NOMO-1 treated with DMSO at 0.1 percent for 48 hours (cell line): ENCODE measurements around the gene TRIM36.

Experiments
- DNase-seq: peaks from one replicate; lab custom pipeline; 2025; ENCODE audit not compliant: unreplicated experiment; lab: John Stamatoyannopoulos, UW

The TRIM36 gene

DNA sequence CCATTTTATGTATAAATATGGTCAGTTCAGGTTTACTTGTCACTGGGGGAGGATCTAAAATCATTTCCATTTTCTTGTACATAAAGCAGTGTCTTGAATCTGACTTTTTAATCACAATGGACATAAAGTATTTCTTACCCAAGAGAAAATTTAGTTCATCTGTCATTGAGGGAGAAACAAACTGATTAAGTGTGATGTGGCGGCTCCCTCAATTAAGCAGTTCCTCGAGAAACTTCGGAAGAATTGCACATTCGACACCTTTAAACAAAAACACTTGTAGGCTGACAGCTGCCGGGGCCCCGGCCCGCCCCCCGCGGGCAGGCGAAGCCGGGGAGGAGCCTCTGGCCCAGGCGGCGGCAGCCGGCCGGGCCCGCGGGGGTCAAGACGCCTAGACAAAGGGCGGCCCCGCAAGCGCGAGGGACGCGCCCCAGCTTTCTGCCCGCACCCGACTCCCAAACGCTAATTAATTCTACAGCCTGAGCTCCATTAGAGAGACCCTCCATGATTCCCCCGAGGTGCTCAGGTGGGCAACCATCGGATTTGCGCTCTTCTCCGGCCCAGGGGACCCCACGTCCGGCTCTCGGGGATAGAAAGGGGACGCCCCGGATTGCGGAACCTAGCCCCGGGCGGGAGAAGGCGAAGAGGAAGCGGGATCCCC, 750 bp downstream of the TRIM36 start:
- DNase-seq: peak; percentile 40

GRCh38 chr5:115166744-115167393, 2.8 kb downstream of the TRIM36 start:
- DNase-seq: no peak

GRCh38 chr5:115165790-115166189, 3.9 kb downstream of the TRIM36 start:
- no peak for DNase-seq

GRCh38 chr5:115160975-115161475, 8.7 kb downstream of the TRIM36 start:
- no peak for DNase-seq

GRCh38 chr5:115151208-115151805, 18.4 kb downstream of the TRIM36 start:
- DNase-seq: no peak

DNA sequence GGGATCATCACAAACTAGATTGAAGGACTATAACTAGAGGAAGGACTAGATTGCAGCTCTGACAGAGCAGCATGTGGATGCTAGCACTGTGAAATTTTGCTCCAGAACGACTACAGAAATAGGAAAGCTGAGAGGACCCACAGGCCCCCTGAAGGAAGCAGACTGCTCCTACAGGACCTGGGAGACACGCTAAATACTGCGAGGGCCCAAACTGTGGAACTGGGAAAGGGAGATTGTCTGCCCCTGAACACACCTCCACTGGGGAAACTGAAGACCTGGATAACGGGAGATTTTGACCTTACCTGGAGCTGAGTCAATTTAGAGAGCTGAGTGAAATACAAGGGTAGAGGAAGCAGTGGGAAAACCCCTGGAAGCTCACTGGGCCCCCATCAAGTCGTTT, 19.2 kb downstream of the TRIM36 start:
- DNase-seq: no peak

DNA sequence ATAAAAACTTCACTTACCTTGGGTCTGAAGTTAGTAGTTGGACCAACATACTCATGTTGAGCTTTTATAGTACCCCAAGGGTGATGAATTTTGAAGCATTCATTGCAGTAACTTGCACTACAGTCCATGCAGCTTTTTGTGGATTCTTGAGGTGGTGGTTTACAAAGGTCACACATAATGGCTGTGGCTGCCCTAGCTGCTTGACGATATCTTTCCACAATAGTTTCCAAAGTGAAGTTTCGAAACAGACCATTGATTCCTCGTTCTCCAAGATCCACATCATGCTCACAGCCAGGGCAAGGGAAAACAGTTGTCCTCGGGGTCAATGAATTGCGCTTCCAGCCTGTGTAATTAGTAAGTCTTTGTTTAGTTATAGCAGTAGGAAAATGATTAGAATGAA, 22.7 kb downstream of the TRIM36 start:
- no peak for DNase-seq

GRCh38 chr5:115136294-115136693, 33.4 kb downstream of the TRIM36 start:
- no peak for DNase-seq

GRCh38 chr5:115132465-115132864, 37.2 kb downstream of the TRIM36 start:
- peak; percentile 50 for DNase-seq

DNA sequence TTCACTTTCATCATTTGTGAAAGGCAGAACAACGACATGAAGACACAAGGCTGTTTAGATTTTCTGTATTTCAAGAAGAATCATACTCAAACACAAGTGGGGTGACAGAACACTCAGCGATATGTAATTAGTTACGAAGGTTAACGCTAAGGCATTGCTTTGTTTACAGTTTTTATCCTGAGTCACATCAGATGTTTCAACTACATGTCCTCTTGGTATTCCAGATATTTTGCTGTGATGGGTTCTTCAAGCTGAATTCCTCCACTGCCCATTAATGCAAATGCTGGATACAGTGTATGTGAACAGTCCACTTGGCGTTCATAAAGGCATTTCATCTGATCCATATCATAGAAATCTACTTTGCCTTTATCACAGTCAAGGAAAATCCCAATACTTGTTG, 43.4 kb downstream of the TRIM36 start:
- no peak for DNase-seq

- DNase-seq: peak; percentile 24
Observed at GRCh38 chr5:115124741-115125140, 45.0 kb downstream of the TRIM36 start.

GRCh38 chr5:115116001-115116400, 53.7 kb downstream of the TRIM36 start:
- DNase-seq: no peak

GRCh38 chr5:115109840-115110239, 59.9 kb downstream of the TRIM36 start:
- no peak for DNase-seq

- DNase-seq: no peak
Observed at GRCh38 chr5:115109356-115109755, 60.4 kb downstream of the TRIM36 start.

DNA sequence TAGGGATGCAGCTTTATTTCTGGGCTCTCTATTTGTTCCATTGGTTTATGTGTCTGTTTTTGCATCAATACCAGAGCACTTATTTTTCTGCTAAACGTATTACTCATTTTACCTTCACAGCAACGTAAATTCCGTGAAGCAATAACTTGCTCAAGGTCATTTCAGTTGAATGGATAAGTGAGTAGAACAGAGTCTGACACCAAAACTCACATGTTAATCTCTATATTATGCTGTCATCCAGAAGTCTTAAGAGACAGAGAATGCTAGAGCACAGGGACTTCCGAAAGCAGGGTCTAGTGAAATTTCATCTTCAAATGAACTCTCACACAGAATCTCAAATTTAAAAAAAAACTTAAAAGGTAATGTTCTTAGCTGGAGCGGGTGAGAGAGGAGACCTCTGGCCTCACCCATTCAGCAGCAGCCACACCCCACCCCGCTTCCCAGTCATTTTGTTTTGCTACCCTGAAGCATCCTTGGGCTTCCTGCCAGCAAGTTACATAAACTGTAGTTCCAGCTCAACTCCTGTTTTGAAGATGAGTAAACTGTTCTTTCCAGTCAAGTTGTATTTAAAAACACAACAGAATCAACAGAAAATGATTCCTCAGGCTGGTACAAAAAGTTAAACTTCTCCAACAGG, 69.3 kb downstream of the TRIM36 start:
- DNase-seq: no peak

- peak; percentile 46 for DNase-seq
Observed at GRCh38 chr5:115098041-115098702, 71.5 kb downstream of the TRIM36 start.

DNA sequence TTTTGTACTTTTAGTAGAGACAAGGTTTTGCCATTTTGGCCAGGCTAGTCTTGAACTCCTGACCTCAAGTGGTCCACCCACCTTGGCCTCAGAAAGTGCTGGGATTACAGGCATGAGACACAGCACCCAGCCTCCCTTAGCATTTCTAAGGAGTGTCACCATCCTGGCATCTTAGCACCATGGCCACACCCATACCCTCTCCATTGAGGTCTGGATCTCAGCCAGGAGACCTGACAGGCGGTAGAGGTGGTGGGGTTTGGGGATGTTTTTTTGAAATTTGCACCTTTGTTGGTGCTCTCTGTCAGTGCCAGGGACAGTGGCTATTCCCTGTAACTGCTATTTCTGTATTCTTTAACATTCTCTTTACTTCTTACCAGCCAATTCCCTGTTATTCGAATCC, 72.5 kb downstream of the TRIM36 start:
- DNase-seq: no peak

- DNase-seq: no peak
Observed at GRCh38 chr5:115096034-115096769, 73.5 kb downstream of the TRIM36 start.

DNA sequence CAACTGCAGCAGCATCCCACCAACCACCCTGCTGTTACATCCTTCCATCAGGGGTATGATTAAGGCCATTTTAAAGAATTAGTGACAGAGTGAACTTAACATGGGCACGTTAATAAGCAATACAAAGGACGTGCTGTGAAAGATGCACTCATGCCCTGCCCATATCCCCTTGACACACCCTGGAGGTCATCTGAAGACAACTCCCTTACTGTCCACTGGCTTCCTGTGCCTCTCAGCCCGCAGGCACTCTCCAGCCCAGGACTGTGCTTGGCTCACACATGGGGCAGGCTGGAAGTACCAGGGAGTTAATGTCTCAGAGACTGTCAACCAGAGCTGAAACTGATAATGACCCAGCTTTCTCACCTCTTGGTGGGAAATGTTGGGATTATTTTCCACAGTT, 81.8 kb downstream of the TRIM36 start:
- no peak for DNase-seq

DNA sequence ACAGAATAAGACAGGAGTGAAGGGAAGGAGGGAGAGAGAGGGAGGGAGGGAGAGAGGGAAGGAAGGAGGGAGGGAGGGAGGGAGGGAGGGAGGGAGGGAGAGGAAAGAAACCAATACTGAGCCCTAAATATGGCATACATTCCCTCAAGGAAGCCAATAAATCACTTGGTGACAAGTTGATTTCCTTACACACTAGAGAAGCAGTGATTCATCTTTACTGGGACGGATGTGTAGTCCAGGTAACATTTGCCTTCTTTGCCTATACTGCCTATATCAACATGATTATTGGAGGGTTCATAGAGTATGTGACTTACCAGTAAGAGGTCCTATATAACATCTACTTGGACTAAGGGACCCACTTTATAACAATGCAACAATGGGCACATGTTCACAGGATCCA, 83.2 kb downstream of the TRIM36 start:
- no peak for DNase-seq
